Lower leg skin (tissue), 4 donors: ENCODE measurements around the gene SMCO1. TPM values are rescaled to one million over a fixed set of nuclear protein-coding genes. Genes with fewer than 3 reads are reported as not detected.

Experiments
- DNase-seq, 2 donors: peaks; one replicate each; pipeline ENCODE4 v3.0.0-alpha.2; 2019; ENCODE audit warnings: low spot score in 2 of 2
- H3K4me3 ChIP-seq: fragments of 200-600 bp; sonication (generic); 2 replicates; pipeline ENCODE4 v1.5.1; 2017; ENCODE audit warnings: mild to moderate bottlenecking, low read depth; ENCODE audit not compliant: poor library complexity, severe bottlenecking
- CTCF ChIP-seq, 3 donors: fragments of 450-650 bp; IDR thresholded peaks; one replicate each; pipeline ENCODE4 v1.5.1; 2016; ENCODE audit warnings: antibody characterized with exemption in 3 of 3, mild to moderate bottlenecking in 3 of 3, moderate library complexity in 2 of 3
- POLR2A ChIP-seq, 2 donors: fragments of 450-650 bp; IDR thresholded peaks; one replicate each; pipeline ENCODE4 v1.6.1; 2016 to 2017; ENCODE audit warnings: antibody characterized with exemption in 2 of 2, mild to moderate bottlenecking in 1 of 2, moderate library complexity in 1 of 2
- WGBS, 2 donors: methylation state at CpG; one replicate each; pipeline ENCODE4 v1.1.5; 2018; 5-methylcytosine and 5-hydroxymethylcytosine counted together
- intact Hi-C: fragments of 100-400 bp; cut with DNase I; formaldehyde crosslinking; loops from one replicate; pipeline ENCODE4 v1.15.0; 2023; ENCODE audit warnings: low total_unique reads
- total RNA-seq, 4 donors: library from RNA; depleted of rRNA; stranded (reverse); fragments of >200 nt; gene quantifications; one replicate each; pipeline ENCODE4 v1.1.0, GENCODE V29; 2016

The SMCO1 gene
- total RNA-seq, result under 1 TPM in 1 of 4 donors, not detected in 3; 0.25 TPM

- no peak for DNase-seq
- TF ChIP-seq CTCF (IDR thresholded peaks at IDR 0.05) (no peak), POLR2A (IDR thresholded peaks at IDR 0.05) (no peak)
- no peak within 1 kb of the TSS for H3K4me3 ChIP-seq
- intact Hi-C loops, result loop anchor here (10.0 kb wide), 1 partner anchor 240 kb away; no protein-coding TSS in a partner anchor
- 91 to 92% methylated on average over 10 of the region's 10 CpGs for WGBS, 2 donors
These were observed at the start of gene SMCO1 for GRCh38 chr3:196514913-196515621. SMCO1 (minus strand) TSS chr3:196515346; CDS start chr3:196515209, 137 bp downstream.

GRCh38 chr3:196563721-196564225 lies 48.6 kb upstream of the SMCO1 start:
- no peak overlapping the region for H3K4me3 ChIP-seq
- DNase-seq, result no peak
- intact Hi-C loops, result no loop called here
- WGBS, 2 donors, result 79 to 81% methylated on average over 9 of the region's 9 CpGs
- no peak for TF ChIP-seq CTCF (IDR thresholded peaks at IDR 0.05)
- TF ChIP-seq POLR2A (IDR thresholded peaks at IDR 0.05), result no peak

- no peak overlapping the region for H3K4me3 ChIP-seq
- no peak for DNase-seq
- intact Hi-C loops, result no loop called here
- TF ChIP-seq POLR2A (IDR thresholded peaks at IDR 0.05) (no peak), CTCF (IDR thresholded peaks at IDR 0.05) (no peak)
- 45 to 50% methylated on average over 3 of the region's 3 CpGs for whole genome bisulfite sequencing, 2 donors
These were observed 44.7 kb upstream of the SMCO1 start for GRCh38 chr3:196559826-196560225.

GRCh38 chr3:196558476-196558875 lies 43.3 kb upstream of the SMCO1 start:
- TF ChIP-seq POLR2A (IDR thresholded peaks at IDR 0.05), result no peak
- TF ChIP-seq CTCF (IDR thresholded peaks at IDR 0.05), result no peak
- intact Hi-C loops, result no loop called here
- H3K4me3 ChIP-seq, result no peak overlapping the region
- DNase-seq, result no peak

- no peak overlapping the region for H3K4me3 ChIP-seq
- 88% methylated on average over 5 of the region's 5 CpGs for WGBS, 2 donors
- TF ChIP-seq POLR2A (IDR thresholded peaks at IDR 0.05), result no peak
- no peak for TF ChIP-seq CTCF (IDR thresholded peaks at IDR 0.05)
- DNase-seq, result no peak
- intact Hi-C loops, result no loop called here
These were observed 42.1 kb upstream of the SMCO1 start for GRCh38 chr3:196557236-196557635.
